Epithelial cell of esophagus (primary cell): ENCODE results near the gene FITM1.

Experiments
- DNase-seq: peaks from one replicate; pipeline ENCODE4 v3.0.0; 2010; ENCODE audit warnings: low read depth
- H3K4me3 ChIP-seq: 2 replicates; pipeline ENCODE4 v1.5.1; 2011; ENCODE audit warnings: mild to moderate bottlenecking, low read length, control low read depth
- TF ChIP-seq, protein P1 (sequence below): IDR thresholded peaks from 2 replicates; pipeline ENCODE4 v1.5.1; 2011; ENCODE audit warnings: low read depth, mild to moderate bottlenecking, low read length, control low read depth, inconsistent platforms; ENCODE audit not compliant: insufficient read depth; ENCODE audit errors: missing control alignments

FITM1 gene

DNA sequence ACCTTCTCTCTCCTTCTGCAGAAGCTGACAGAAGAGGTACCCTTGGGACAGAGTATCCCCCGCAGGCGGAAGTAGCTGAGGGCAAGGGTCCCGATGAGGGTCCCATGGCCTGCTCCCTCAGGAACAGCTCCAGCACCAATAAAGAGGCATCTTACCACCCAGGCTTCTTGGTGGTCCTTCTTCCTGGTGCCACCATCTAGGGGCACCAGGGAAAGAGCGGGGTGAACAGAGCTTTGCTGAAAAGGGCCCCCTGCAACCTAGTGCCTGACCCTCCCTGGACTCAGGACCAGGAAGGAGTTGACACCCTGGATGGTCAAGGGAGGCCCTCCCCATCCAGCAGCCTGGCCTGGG lies 30.0 kb downstream of the FITM1 start:
- H3K4me3 ChIP-seq: no peak overlapping the region
- TF ChIP-seq, protein P1, sequence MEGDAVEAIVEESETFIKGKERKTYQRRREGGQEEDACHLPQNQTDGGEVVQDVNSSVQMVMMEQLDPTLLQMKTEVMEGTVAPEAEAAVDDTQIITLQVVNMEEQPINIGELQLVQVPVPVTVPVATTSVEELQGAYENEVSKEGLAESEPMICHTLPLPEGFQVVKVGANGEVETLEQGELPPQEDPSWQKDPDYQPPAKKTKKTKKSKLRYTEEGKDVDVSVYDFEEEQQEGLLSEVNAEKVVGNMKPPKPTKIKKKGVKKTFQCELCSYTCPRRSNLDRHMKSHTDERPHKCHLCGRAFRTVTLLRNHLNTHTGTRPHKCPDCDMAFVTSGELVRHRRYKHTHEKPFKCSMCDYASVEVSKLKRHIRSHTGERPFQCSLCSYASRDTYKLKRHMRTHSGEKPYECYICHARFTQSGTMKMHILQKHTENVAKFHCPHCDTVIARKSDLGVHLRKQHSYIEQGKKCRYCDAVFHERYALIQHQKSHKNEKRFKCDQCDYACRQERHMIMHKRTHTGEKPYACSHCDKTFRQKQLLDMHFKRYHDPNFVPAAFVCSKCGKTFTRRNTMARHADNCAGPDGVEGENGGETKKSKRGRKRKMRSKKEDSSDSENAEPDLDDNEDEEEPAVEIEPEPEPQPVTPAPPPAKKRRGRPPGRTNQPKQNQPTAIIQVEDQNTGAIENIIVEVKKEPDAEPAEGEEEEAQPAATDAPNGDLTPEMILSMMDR: no peak
- no peak for DNase-seq

- TF ChIP-seq, protein P1: peak; percentile 86
- peak within 1 kb of the TSS; percentile 57 for H3K4me3 ChIP-seq
Observed at GRCh38 chr14:24160850-24161804, 30.7 kb downstream of the FITM1 start, which contains the start of gene IRF9. IRF9 (plus strand) TSS chr14:24161265; CDS start chr14:24162145, 880 bp downstream.

DNA sequence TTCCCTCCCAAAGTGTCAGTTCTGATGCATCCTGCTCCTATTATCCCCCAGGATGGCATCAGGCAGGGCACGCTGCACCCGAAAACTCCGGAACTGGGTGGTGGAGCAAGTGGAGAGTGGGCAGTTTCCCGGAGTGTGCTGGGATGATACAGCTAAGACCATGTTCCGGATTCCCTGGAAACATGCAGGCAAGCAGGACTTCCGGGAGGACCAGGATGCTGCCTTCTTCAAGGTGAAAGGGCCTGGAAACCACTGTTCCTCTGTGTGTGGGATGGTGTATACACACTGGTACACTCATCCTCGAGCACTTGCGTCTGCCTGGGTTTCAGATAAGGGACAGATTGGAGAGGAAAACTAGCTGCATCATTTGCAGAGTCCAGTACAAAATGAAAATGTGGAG lies 31.6 kb downstream of the FITM1 start:
- no peak for DNase-seq
- H3K4me3 ChIP-seq: peak overlapping the region; percentile 57
- TF ChIP-seq, protein P1: no peak

More at GRCh38 chr14:24160850-24161804, 30.7 kb downstream of the FITM1 start, which contains the start of gene IRF9:
- peak; percentile 91 for DNase-seq

DNA sequence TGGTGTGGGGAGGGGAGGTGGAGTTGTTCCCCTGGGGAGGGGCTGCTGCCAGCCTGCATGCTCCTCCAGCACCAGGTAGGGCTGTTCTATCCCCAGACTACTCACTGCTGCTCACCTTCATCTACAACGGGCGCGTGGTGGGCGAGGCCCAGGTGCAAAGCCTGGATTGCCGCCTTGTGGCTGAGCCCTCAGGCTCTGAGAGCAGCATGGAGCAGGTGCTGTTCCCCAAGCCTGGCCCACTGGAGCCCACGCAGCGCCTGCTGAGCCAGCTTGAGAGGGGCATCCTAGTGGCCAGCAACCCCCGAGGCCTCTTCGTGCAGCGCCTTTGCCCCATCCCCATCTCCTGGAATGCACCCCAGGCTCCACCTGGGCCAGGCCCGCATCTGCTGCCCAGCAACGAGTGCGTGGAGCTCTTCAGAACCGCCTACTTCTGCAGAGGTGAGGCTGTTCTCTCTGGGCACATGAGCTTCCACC lies 34.1 kb downstream of the FITM1 start:
- DNase-seq: no peak
- no peak overlapping the region for H3K4me3 ChIP-seq
- TF ChIP-seq, protein P1: no peak

DNA sequence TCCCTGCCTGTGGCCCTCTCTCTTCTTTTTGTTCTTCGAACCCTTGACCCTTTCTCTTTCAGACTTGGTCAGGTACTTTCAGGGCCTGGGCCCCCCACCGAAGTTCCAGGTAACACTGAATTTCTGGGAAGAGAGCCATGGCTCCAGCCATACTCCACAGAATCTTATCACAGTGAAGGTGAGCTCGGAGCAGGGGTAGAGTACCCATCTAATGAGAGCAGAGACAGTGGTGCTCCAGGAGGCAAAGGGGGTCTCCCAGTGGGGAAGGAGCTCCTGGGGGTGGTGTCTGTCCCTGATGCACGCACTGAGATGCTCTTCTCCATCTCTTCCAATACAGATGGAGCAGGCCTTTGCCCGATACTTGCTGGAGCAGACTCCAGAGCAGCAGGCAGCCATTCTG lies 35.3 kb downstream of the FITM1 start:
- no peak overlapping the region for H3K4me3 ChIP-seq
- TF ChIP-seq, protein P1: no peak
- DNase-seq: no peak

- no peak for DNase-seq
- TF ChIP-seq, protein P1: no peak
- H3K4me3 ChIP-seq: no peak overlapping the region
Observed at GRCh38 chr14:24167469-24168114, 37.1 kb downstream of the FITM1 start.
